Activated gamma-delta T cell treated with anti-CD3 and anti-CD28 coated beads, Interleukin-2, amount 50 U/mL, for 16 hours (primary cell): ENCODE results near the gene UCN2.
"Not testable (repeated sequence)": the region's sequence is repeated elsewhere in the genome, so short reads cannot be mapped to it uniquely, and the experiment has no call there.

Experiments used
- DNase-seq: peaks from one replicate; pipeline ENCODE4 v3.0.0-alpha.2; 2020; ENCODE audit warnings: low read depth

The UCN2 gene

DNA sequence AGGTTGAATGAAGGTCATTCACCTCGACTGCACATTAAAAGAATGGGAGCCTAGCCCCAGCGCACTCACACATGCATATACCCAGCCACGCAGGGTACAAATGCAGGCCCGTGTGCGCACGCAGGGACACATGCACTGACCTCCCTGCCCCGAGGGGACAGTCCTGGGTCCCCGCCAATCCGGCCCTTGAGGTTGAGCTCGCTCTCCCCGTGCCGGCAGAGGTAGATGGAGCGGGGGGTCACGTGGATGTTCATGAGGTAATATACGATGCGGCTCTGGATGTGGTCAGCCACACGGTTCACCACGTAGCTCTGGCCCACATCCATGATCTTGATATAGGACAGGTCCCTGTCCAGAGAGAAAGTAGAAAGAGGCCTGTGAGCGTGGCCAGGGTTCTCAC, 27.5 kb downstream of the UCN2 start:
- no peak for DNase-seq

- no peak for DNase-seq
Observed at GRCh38 chr3:48535578-48535977, 28.0 kb downstream of the UCN2 start.

GRCh38 chr3:48532977-48533337, 30.6 kb downstream of the UCN2 start:
- DNase-seq, result no peak

DNA sequence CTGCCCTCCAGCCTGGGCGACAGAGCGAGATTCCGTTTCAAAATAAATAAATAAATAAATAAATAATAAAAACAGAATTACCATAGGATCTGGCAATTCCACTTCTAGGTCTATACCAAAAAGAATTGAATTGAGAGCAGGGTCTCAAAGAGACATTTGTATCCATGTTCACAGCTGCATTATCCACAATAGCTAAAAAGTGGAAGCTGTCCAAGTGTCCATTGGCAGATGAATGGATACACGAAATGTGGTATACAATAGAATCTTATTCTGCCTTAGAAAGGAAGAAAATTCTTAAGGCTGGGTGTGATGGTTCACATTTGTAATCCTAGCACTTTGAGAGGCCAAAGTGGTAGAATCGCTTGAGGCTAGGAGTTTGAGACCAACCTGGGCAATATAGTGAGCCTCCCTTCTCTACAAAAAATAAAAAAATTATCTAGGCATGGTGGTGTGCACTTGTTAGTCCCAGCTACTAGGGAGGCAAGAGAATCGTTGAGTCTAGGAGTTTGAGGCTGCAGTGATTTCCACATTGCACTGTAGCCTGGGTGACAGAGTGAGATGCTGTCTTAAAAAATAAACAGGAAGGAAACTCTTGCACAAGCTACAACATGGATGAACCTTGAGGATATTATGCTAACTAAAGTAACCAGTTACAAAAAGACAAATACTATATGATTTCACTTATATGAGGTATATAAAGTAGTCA, 31.2 kb downstream of the UCN2 start:
- DNase-seq, result no peak

DNA sequence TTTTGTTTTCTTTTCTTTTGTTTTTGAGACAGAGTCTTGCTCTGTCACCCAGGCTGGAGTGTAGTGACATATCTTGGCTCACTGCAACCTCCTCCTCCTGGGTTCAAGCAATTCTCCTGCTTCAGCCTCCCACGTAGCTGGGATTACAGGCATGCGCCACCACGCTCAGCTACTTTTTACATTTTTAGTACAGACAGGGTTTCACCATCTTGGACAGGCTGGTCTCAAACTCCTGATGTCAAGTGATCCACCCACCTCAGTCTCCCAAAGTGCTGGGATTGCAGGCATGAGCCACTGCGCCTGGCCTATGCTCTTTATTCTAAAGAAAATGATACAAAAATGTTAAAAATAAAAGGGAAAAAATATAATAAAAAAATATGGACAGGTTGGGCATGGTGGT, 32.9 kb downstream of the UCN2 start:
- DNase-seq, result not testable (repeated sequence)

DNA sequence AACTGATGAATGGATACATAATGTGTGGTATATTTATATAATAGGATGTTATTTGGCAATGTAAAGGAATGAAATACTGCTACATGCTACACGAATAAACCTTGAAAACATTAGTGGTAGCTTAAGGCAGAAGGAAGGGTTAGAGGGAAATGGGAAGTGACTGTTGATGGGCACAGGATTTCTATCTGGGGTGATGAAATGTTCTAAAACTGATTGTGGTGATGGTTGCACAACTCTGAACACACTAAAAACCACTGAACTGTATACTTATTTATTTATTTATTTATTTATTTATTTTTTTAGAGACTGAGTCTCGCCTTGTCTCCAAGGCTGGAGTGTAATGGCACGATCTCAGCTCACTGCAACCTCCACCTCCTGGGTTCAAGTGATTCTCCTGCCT, 34.8 kb downstream of the UCN2 start:
- DNase-seq, result no peak

DNA sequence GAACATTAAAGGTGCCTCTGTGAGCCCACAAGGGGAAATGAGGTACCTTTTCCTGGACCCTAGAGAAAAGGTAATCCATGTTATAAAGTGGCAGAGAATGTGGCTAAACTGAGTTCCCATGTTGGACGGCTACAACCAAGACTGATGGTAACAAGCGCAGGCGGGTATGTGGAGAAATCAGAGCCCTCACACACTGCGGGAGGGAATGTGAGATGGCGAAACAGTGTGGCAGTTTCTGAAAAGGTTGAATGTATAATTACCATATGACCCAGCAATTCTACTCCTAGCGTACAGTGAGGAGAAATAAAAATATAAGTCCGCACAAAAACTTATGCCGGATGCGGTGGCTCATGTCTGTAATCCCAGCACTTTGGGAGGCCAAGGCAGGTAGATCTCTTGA, 35.5 kb downstream of the UCN2 start:
- DNase-seq, result no peak

GRCh38 chr3:48524970-48525369, 38.6 kb downstream of the UCN2 start:
- no peak for DNase-seq

- no peak for DNase-seq
Observed at GRCh38 chr3:48521635-48522034, 41.9 kb downstream of the UCN2 start.

DNA sequence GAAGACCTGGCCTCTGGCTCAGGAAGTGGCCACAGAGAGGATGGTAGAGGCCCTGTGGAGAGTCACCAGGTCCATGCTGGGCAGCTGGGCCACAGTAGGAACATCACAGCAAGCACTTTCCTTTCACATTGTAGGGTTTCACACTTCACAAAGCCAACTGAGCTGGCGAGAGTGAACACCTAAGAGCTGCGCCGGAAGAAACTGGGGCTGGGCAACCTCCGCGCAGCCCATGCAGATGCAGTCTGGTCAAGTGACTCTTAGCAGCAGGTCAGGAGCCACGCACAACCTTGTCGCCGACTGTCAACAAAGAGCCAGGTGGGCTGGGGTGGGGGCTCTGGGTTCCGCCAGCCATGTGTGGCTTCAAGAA, 44.3 kb downstream of the UCN2 start:
- no peak for DNase-seq

- DNase-seq, result no peak
Observed at GRCh38 chr3:48518638-48519276, 44.8 kb downstream of the UCN2 start.

DNA sequence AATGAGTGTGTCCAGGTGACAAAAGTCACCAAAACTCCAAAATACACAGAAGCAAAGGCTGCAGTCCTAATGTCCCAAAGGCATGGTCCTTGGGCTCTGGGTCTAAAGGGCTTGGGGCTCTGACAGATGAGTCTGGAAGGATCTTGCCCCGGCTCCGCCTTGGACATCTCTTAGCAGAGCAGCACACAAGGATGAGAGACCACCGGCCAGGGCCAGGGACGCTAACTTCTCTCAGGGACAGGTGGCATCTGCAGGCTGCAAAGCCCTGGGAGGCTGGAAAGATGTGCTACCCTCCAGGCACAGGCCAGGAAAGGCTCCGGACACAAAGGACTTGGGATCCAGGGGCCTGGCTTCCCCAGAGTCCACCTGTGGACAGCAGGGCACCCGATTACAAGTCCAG, 45.5 kb downstream of the UCN2 start:
- DNase-seq, result no peak

- DNase-seq, result no peak
Observed at GRCh38 chr3:48516571-48516970, 47.0 kb downstream of the UCN2 start.

- DNase-seq, result no peak
Observed at GRCh38 chr3:48514431-48515227, 49.0 kb downstream of the UCN2 start.
